Right lobe of liver (tissue), 6 donors: ENCODE results near the gene UPP2. TPM values are rescaled to one million over a fixed set of nuclear protein-coding genes. Genes with fewer than 3 reads are reported as not detected.
A peak's percentile ranks its signal among the peaks of the same experiment; 100 is the strongest.

Source experiments
- ATAC-seq, 4 donors: fragments of 200-7000 bp; cut with Tn5 transposase; one replicate each; pipeline ENCODE4 v1.9.1; 2020; ENCODE audit warnings: mild to moderate bottlenecking in 4 of 4, moderate library complexity in 4 of 4
- DNase-seq, 3 donors: peaks; one replicate each; pipeline ENCODE4 v3.0.0-alpha.2; 2020
- H3K27ac ChIP-seq, 3 donors: fragments of 200-600 bp; one replicate each; pipeline ENCODE4 v1.8.0; 2022
- H3K27me3 ChIP-seq, 2 donors: fragments of 200-600 bp; one replicate each; pipeline ENCODE4 v1.8.0; 2022
- H3K36me3 ChIP-seq, 4 donors: fragments of 200-600 bp; sonication (generic) in 1 of 4; one replicate each; pipeline versions ENCODE4 v1.5.1 to v1.8.0; 2017 to 2022; ENCODE audit warnings: control low read depth in 1 of 4
- H3K4me1 ChIP-seq, 4 donors: fragments of 200-600 bp; sonication (generic) in 1 of 4; one replicate each; pipeline versions ENCODE4 v1.5.1 to v1.8.0; 2017 to 2022; ENCODE audit warnings: control low read depth in 1 of 4
- H3K4me3 ChIP-seq, 3 donors: fragments of 200-600 bp; one replicate each; pipeline ENCODE4 v1.8.0; 2022
- H3K9me3 ChIP-seq, 4 donors: fragments of 200-600 bp; sonication (generic) in 1 of 4; one replicate each; pipeline versions ENCODE4 v1.5.1 to v1.8.0; 2017 to 2022; ENCODE audit warnings: control low read depth in 1 of 4
- CTCF ChIP-seq, 4 donors: fragments of 200-600 bp in 3 of 4; fragments of 450-650 bp in 1 of 4; IDR thresholded peaks; one replicate each; pipeline versions ENCODE4 v1.5.1 to v1.8.0; 2016 to 2022; ENCODE audit warnings: antibody characterized with exemption in 4 of 4, mild to moderate bottlenecking in 2 of 4
- POLR2A ChIP-seq: fragments of 450-650 bp; IDR thresholded peaks from one replicate; pipeline ENCODE4 v1.6.1; 2017; ENCODE audit warnings: antibody characterized with exemption, mild to moderate bottlenecking
- WGBS: methylation state at CpG from one replicate; pipeline ENCODE4 v1.1.6; 2018; ENCODE audit warnings: low coverage, low lambda C conversion rate; ENCODE audit not compliant: insufficient coverage; ENCODE audit errors: missing lambda C conversion rate; 5-methylcytosine and 5-hydroxymethylcytosine counted together
- intact Hi-C, 2 donors: fragments of 100-400 bp; cut with DNase I; formaldehyde crosslinking; loops; one replicate each; pipeline versions ENCODE4 v1.11.2 to v1.14.1; 2022
- total RNA-seq, 6 experiments: library from RNA; depleted of rRNA in 2 of 6; stranded (reverse); fragments of >200 nt in 2 of 6; fragmentation: NEBNext Ultra II Directional in 3 of 6; extraction: Animal tissue kit (Norgen Biotek cat#: 25700) in 3 of 6; gene quantifications; one replicate each; pipeline versions ENCODE4 v1.1.0 to v1.2.4, GENCODE V29; 2016 to 2023
- donor health status: DM: no; HTN: yes; CAD: no.
- donor health status: DM: no; HTN: no; CAD: no.
- donor health status: DM: no; HTN: no; CAD: no.
- donor health status: DM: no; HTN: yes; CAD: no.
- donor health status: DM: no; HTN: yes; CAD: no.

Gene UPP2
- total RNA-seq, 6 experiments from 2014 or later = 0.53 to 36.4 (median 1.7) TPM

GRCh38 chr2:158094487-158095092 is 7.1 kb upstream of the UPP2 start:
- TF ChIP-seq POLR2A = no peak
- no peak for TF ChIP-seq CTCF (IDR thresholded peaks at IDR 0.05)
- H3K27me3 ChIP-seq = no peaks in the 10 kb centered on the region
- no peak overlapping the region for H3K4me3 ChIP-seq
- H3K4me1 ChIP-seq = peaks cover 0 to 28% (median 3%) of the 10 kb centered on the region in 4 donors
- 37% methylated on average over 2 of the region's 2 CpGs for WGBS
- H3K36me3 ChIP-seq = no peaks in the 10 kb centered on the region
- no peaks in the 10 kb centered on the region for H3K9me3 ChIP-seq
- ATAC-seq (peak; percentile 63 to 70 (median 68)), DNase-seq (no peak)
- intact Hi-C loops = no loop called here
- peak overlapping the region; percentile 6 to 76 (median 69) for H3K27ac ChIP-seq

- ATAC-seq = no peak
These were observed 6.4 kb upstream of the UPP2 start for GRCh38 chr2:158095269-158095668.

GRCh38 chr2:158095912-158096311 is 5.8 kb upstream of the UPP2 start:
- no peaks in the 10 kb centered on the region for H3K9me3 ChIP-seq
- no peak overlapping the region for H3K4me3 ChIP-seq
- WGBS = 65% methylated on average over 4 of the region's 4 CpGs
- no peaks in the 10 kb centered on the region for H3K27me3 ChIP-seq
- DNase-seq (no peak), ATAC-seq (peak; percentile 43 to 64 (median 54))
- no peaks in the 10 kb centered on the region for H3K36me3 ChIP-seq
- TF ChIP-seq CTCF (IDR thresholded peaks at IDR 0.05) (peak in 1 of 4 donors; percentile 9), POLR2A (no peak)
- peaks cover 0 to 42% (median 8%) of the 10 kb centered on the region in 4 donors for H3K4me1 ChIP-seq
- intact Hi-C loops = no loop called here
- peak overlapping the region in 1 of 3 donors; percentile 41 for H3K27ac ChIP-seq

More at GRCh38 chr2:158095269-158095668, 6.4 kb upstream of the UPP2 start:
- Histone ChIP-seq H3K4me1 (peaks cover 0 to 35% (median 5%) of the 10 kb centered on the region in 4 donors), H3K9me3 (no peaks in the 10 kb centered on the region), H3K27ac (peak overlapping the region in 2 of 3 donors; percentile 69 to 76), H3K4me3 (no peak overlapping the region), H3K36me3 (no peaks in the 10 kb centered on the region), H3K27me3 (no peaks in the 10 kb centered on the region)
- TF ChIP-seq CTCF (IDR thresholded peaks at IDR 0.05) = no peak
- TF ChIP-seq POLR2A = no peak
- no peak for DNase-seq
- intact Hi-C loops = no loop called here

- intact Hi-C loops = no loop called here
- H3K27ac ChIP-seq = no peak overlapping the region
- H3K36me3 ChIP-seq = no peaks in the 10 kb centered on the region
- no peaks in the 10 kb centered on the region for H3K9me3 ChIP-seq
- 92% methylated on average over 1 of the region's 2 CpGs for WGBS
- TF ChIP-seq POLR2A = no peak
- no peak for TF ChIP-seq CTCF (IDR thresholded peaks at IDR 0.05)
- DNase-seq = no peak
- H3K4me3 ChIP-seq = no peak overlapping the region
- no peaks in the 10 kb centered on the region for H3K27me3 ChIP-seq
- ATAC-seq = no peak
- H3K4me1 ChIP-seq = peaks cover 0 to 56% (median 10%) of the 10 kb centered on the region in 4 donors
These were observed 4.2 kb upstream of the UPP2 start for GRCh38 chr2:158097481-158097880.
